Measurements from ENCODE around the gene PARD3B.

The PARD3B gene

GRCh38 chr2:205169012-205169411 lies 623.7 kb downstream of the PARD3B start:
- no peak for DNase-seq

- DNase-seq = no peak
Observed at GRCh38 chr2:205169464-205169863, 624.2 kb downstream of the PARD3B start.

- DNase-seq = no peak
Observed at GRCh38 chr2:205170399-205170798, 625.1 kb downstream of the PARD3B start.

GRCh38 chr2:205171261-205171940 lies 626.1 kb downstream of the PARD3B start:
- peak; percentile 26 for DNase-seq

GRCh38 chr2:205175831-205176230 lies 630.6 kb downstream of the PARD3B start:
- DNase-seq = no peak

- DNase-seq = no peak
Observed at GRCh38 chr2:205176546-205176945, 631.3 kb downstream of the PARD3B start.

- no peak for DNase-seq
Observed at GRCh38 chr2:205177546-205177945, 632.3 kb downstream of the PARD3B start.

- DNase-seq = no peak
Observed at GRCh38 chr2:205180730-205181129, 635.5 kb downstream of the PARD3B start.

- peak; percentile 57 for DNase-seq
Observed at GRCh38 chr2:205187731-205188130, 642.5 kb downstream of the PARD3B start.

- DNase-seq = peak; percentile 86
Observed at GRCh38 chr2:205188239-205189138, 643.2 kb downstream of the PARD3B start.

- no peak for DNase-seq
Observed at GRCh38 chr2:205189301-205189700, 644.0 kb downstream of the PARD3B start.

- DNase-seq = no peak
Observed at GRCh38 chr2:205190528-205190927, 645.3 kb downstream of the PARD3B start.

- no peak for DNase-seq
Observed at GRCh38 chr2:205193125-205193835, 648.0 kb downstream of the PARD3B start.

GRCh38 chr2:205193836-205194228 lies 648.6 kb downstream of the PARD3B start:
- no peak for DNase-seq

- DNase-seq = no peak
Observed at GRCh38 chr2:205197468-205198139, 652.3 kb downstream of the PARD3B start.

- peak; percentile 90 for DNase-seq
Observed at GRCh38 chr2:205198140-205198525, 652.9 kb downstream of the PARD3B start.

GRCh38 chr2:205199165-205199850 lies 654.0 kb downstream of the PARD3B start:
- no peak for DNase-seq

- no peak for DNase-seq
Observed at GRCh38 chr2:205210494-205210893, 665.2 kb downstream of the PARD3B start.

- DNase-seq = no peak
Observed at GRCh38 chr2:205212357-205212756, 667.1 kb downstream of the PARD3B start.

- DNase-seq = peak; percentile 36
Observed at GRCh38 chr2:205216092-205216491, 670.8 kb downstream of the PARD3B start.

- DNase-seq = no peak
Observed at GRCh38 chr2:205216580-205216979, 671.3 kb downstream of the PARD3B start.

GRCh38 chr2:205217004-205217403 lies 671.7 kb downstream of the PARD3B start:
- DNase-seq = no peak

All from fibroblast of upper back skin (primary cell).